GM12891 (cell line): ENCODE data around the gene MS4A4E.

Source experiments
- POLR2A ChIP-seq: IDR thresholded peaks from 2 replicates; pipeline ENCODE4 v1.6.1; 2011; ENCODE audit warnings: low read depth, low read length, control low read depth
- POLR2AphosphoS5 ChIP-seq: IDR thresholded peaks from 2 replicates; pipeline ENCODE4 v1.6.1; 2011; ENCODE audit warnings: low read depth, low read length, control low read depth
- SPI1 ChIP-seq: IDR thresholded peaks from 2 replicates; pipeline ENCODE4 v1.6.1; 2011; ENCODE audit warnings: low read depth, low read length, control low read depth
- TAF1 ChIP-seq: IDR thresholded peaks from 2 replicates; pipeline ENCODE4 v1.6.1; 2011; ENCODE audit warnings: low read depth, low read length, control low read depth

DNA sequence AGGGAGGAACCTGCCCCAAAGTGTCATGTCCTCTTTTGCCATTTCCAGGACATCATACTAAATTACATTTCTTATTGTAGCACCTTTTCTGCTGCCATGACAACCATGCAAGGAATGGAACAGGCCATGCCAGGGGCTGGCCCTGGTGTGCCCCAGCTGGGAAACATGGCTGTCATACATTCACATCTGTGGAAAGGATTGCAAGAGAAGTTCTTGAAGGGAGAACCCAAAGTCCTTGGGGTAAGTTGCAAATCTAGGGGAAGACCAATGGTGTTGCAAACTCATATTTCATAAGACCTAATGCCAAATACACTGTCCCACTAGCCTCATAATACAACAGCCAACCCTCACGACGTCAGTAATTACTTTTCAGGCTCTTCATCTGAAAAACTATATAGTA is 49.2 kb upstream of the MS4A4E start:
- TF ChIP-seq TAF1, result no peak
- TF ChIP-seq POLR2AphosphoS5, result no peak
- no peak for TF ChIP-seq POLR2A
- TF ChIP-seq SPI1, result no peak
